Bronchial epithelial cell (primary cell): ENCODE data around the gene PSTPIP1. TPM values are rescaled to one million over a fixed set of nuclear protein-coding genes. Genes with fewer than 3 reads are reported as not detected.

Experiments used
- DNase-seq: peaks from one replicate; pipeline ENCODE4 v3.0.0-alpha.2; 2010; ENCODE audit warnings: low read depth
- FAIRE-seq: peaks from 2 replicates; lab custom pipeline; 2011; peaks lifted over from hg19 to GRCh38; lab: Jason Lieb, UNC
- H3K27me3 ChIP-seq: 2 replicates; pipeline ENCODE4 v1.5.1; 2011; ENCODE audit warnings: low read length; ENCODE audit not compliant: control insufficient read depth, insufficient read depth
- H3K36me3 ChIP-seq: 2 replicates; pipeline ENCODE4 v1.5.1; 2011; ENCODE audit warnings: low read length; ENCODE audit not compliant: control insufficient read depth, insufficient read depth
- H3K4me3 ChIP-seq: 2 replicates; pipeline ENCODE4 v1.5.1; 2011; ENCODE audit warnings: mild to moderate bottlenecking, low read depth, low read length, control low read depth
- CTCF ChIP-seq: IDR thresholded peaks from 2 replicates; pipeline ENCODE4 v1.5.1; 2011; ENCODE audit warnings: mild to moderate bottlenecking, moderate library complexity, low read length, control low read depth, inconsistent platforms; ENCODE audit not compliant: insufficient read depth, severe bottlenecking
- total RNA-seq: library from RNA; depleted of rRNA; stranded (reverse); fragments of >200 nt; gene quantifications from 2 replicates; pipeline ENCODE4 v1.2.1, GENCODE V29; 2014

The PSTPIP1 gene
- total RNA-seq, 1 donor from 2014 or later: not detected

- Histone ChIP-seq H3K4me3 (no peak overlapping the region), H3K27me3 (no peaks in the 10 kb centered on the region), H3K36me3 (no peaks in the 10 kb centered on the region)
- FAIRE-seq (no peak), DNase-seq (no peak)
- no peak for TF ChIP-seq CTCF
Measured at GRCh38 chr15:76967067-76967466, 27.9 kb upstream of the PSTPIP1 start.

GRCh38 chr15:76968306-76968705, 26.6 kb upstream of the PSTPIP1 start:
- Histone ChIP-seq H3K4me3 (no peak overlapping the region), H3K27me3 (no peaks in the 10 kb centered on the region), H3K36me3 (no peaks in the 10 kb centered on the region)
- no peak for FAIRE-seq
- TF ChIP-seq CTCF: no peak
- DNase-seq: peak; percentile 64

GRCh38 chr15:76972389-76973361, 22.3 kb upstream of the PSTPIP1 start:
- no peak overlapping the region for H3K4me3 ChIP-seq
- FAIRE-seq (no peak), DNase-seq (no peak)
- H3K27me3 ChIP-seq: no peaks in the 10 kb centered on the region
- no peaks in the 10 kb centered on the region for H3K36me3 ChIP-seq
- TF ChIP-seq CTCF: no peak

- peak; percentile 51 for TF ChIP-seq CTCF
- no peaks in the 10 kb centered on the region for H3K27me3 ChIP-seq
- FAIRE-seq: no peak
- H3K36me3 ChIP-seq: no peaks in the 10 kb centered on the region
- H3K4me3 ChIP-seq: no peak overlapping the region
- DNase-seq: no peak
Measured at GRCh38 chr15:76973362-76973743, 21.6 kb upstream of the PSTPIP1 start.

- FAIRE-seq: no peak
- Histone ChIP-seq H3K4me3 (no peak overlapping the region), H3K36me3 (no peaks in the 10 kb centered on the region), H3K27me3 (no peaks in the 10 kb centered on the region)
- TF ChIP-seq CTCF: no peak
- no peak for DNase-seq
Measured at GRCh38 chr15:76973906-76974305, 21.0 kb upstream of the PSTPIP1 start.
